ENCODE data around the gene ECHS1. TPM values are rescaled to one million over a fixed set of nuclear protein-coding genes. Genes with fewer than 3 reads are reported as not detected.

Gene ECHS1
- total RNA-seq, 1 experiment from 2014 or later, result 90.7 TPM

DNA sequence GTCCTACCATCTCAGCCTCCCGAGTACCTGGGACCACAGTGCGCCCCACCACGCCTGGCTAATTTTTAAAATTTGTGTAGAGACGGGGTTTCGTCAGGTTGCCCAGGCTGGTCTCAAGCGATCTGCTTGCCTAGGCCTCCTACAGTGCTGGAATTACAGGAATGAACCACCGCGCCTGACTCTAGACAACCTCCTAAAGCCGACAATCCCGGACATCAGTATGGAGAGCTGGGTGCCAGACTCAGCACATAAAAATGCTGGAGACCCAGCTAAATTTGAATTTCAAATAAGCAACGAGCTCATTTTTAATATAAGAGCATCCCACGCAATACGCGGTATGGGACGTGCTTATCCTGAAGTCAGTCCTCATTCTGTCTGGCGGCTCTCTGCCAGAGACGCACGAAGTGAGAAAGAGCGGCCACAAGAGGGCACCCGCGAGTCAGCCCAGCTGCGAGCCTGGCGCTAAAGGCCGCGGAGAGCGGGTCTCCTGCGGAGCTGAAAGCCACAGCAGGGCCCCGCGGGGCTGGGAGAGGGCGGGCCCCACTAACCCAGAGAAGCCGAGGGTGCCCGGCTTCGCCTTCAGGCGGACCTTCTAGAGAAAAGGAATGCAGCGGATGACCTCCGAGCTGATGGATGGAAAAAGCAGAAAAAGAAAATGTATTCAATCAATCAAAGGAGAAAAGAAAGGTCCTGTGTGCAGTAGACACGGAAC is 43.5 kb downstream of the ECHS1 start:
- no TSS peak for BruUV-seq (replicated peaks)
- H2AFZ ChIP-seq, result 0 out of 2 replicates have a peak overlapping the region, but pooled peaks have one; percentile 58
- ChIA-PET POLR2A (ENCODE audit: unreplicated experiment) (no interaction called here), CTCF (interaction anchor here (0.9 to 1.2 kb wide), 2 partner anchors 16 to 24 kb away, joined by 3 to 6 read pairs; no protein-coding TSS in a partner anchor)
- H3K27me3 ChIP-seq (ENCODE audit: insufficient read depth, low read depth), result peaks cover 15% of the 10 kb centered on the region
- H3F3A ChIP-seq (ENCODE audit: insufficient read depth, low read depth), result no peaks in the 10 kb centered on the region
- peak; percentile 54 to 73 for DNase-seq
- H3K27ac ChIP-seq, result no peak overlapping the region
- H3K9me3 ChIP-seq (ENCODE audit: insufficient read depth, low read depth), result no peaks in the 10 kb centered on the region
- H3K4me1 ChIP-seq (replicated peaks; ENCODE audit: insufficient read depth), result no peaks in the 10 kb centered on the region
- no peak for TF ChIP-seq EZH2 (IDR thresholded peaks at IDR 0.05; ENCODE audit: low read depth)
- TF ChIP-seq, protein P1, sequence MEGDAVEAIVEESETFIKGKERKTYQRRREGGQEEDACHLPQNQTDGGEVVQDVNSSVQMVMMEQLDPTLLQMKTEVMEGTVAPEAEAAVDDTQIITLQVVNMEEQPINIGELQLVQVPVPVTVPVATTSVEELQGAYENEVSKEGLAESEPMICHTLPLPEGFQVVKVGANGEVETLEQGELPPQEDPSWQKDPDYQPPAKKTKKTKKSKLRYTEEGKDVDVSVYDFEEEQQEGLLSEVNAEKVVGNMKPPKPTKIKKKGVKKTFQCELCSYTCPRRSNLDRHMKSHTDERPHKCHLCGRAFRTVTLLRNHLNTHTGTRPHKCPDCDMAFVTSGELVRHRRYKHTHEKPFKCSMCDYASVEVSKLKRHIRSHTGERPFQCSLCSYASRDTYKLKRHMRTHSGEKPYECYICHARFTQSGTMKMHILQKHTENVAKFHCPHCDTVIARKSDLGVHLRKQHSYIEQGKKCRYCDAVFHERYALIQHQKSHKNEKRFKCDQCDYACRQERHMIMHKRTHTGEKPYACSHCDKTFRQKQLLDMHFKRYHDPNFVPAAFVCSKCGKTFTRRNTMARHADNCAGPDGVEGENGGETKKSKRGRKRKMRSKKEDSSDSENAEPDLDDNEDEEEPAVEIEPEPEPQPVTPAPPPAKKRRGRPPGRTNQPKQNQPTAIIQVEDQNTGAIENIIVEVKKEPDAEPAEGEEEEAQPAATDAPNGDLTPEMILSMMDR (conservative IDR thresholded peaks at IDR 0.05), result peak; percentile 90
- no peaks in the 10 kb centered on the region for H3K36me3 ChIP-seq (ENCODE audit: low read depth)
- intact Hi-C loops (cut with micrococcal nuclease; ENCODE audit: unreplicated experiment), result loop anchor here (10.0 kb wide), 3 partner anchors 65 to 425 kb away; partner anchors contain the start of genes CYP2E1 and MTG1
- peak overlapping the region; percentile 45; the same call in 1 of the 2 replicates for H3K4me3 ChIP-seq
- H3K4me2 ChIP-seq, result peak overlapping the region; percentile 83
- no peaks in the 10 kb centered on the region for H3K79me2 ChIP-seq (ENCODE audit: low read depth)
- no peaks in the 10 kb centered on the region for H4K20me1 ChIP-seq (ENCODE audit: insufficient read depth)
- no peaks in the 10 kb centered on the region for H3K9me2 ChIP-seq (ENCODE audit: insufficient read depth)

DNA sequence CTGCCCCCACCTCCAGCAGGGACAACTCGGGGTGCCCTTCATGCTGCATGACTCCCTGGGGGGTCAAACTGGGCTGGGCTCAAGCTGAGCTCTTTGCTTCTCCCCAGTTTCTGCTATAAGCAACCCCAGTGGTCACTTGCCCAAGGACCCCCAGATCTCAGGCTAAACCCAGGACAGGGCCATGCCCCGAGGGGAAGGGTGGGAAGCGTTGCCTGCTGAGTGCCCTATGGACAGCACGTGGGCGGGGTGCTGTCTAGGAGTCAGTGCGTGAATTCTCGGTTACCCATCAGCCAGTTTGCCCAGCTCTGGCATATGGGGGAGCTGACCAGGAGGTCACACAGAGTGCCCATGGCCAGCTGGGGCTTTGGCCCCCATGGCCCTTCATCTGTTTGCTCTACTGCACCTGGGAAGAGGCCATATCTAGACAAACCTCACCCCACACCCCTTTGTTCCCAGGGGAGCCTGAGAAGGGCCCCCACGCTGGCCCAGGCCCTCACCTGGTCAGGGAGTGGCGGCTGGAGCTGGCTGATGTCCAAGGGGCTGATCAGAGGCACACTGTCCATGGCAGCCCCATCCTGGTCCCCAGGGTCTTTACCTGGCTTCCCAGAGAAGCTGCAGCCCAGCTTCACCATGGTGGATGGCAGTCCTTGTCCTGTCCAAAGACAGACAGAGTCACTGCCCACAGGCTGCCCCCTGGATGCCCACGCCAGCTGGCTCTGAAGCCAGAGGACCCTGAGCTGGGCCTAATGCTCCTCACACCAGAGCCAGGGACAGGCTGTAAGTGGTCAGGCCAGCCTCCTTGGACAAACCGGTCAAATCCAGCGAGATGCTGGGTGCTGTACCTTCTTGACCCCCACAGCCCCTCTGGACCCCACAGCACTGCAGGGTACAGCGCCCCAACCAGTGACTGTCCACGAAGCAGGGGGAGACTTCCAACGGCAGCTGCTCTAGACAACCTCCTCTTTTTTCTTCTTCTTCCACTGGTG is 44.5 kb downstream of the ECHS1 start:
- no peak for DNase-seq
- ChIA-PET POLR2A (ENCODE audit: unreplicated experiment) (no interaction called here), CTCF (interaction anchor here (1.2 kb wide), 1 partner anchor 25 kb away, joined by 6 read pairs; no protein-coding TSS in a partner anchor)
- Histone ChIP-seq H3K79me2 (ENCODE audit: low read depth) (no peaks in the 10 kb centered on the region), H2AFZ (no peak overlapping the region), H3K4me2 (peak overlapping the region; percentile 83; the same call in 1 of the 2 replicates), H3K27me3 (ENCODE audit: insufficient read depth, low read depth) (peaks cover 15% of the 10 kb centered on the region), H3K4me1 (replicated peaks; ENCODE audit: insufficient read depth) (no peaks in the 10 kb centered on the region), H3K9me2 (ENCODE audit: insufficient read depth) (no peaks in the 10 kb centered on the region), H4K20me1 (ENCODE audit: insufficient read depth) (no peaks in the 10 kb centered on the region), H3K9me3 (ENCODE audit: insufficient read depth, low read depth) (no peaks in the 10 kb centered on the region), H3K36me3 (ENCODE audit: low read depth) (no peaks in the 10 kb centered on the region), H3K4me3 (no peak overlapping the region), H3K27ac (no peak overlapping the region), H3F3A (ENCODE audit: insufficient read depth, low read depth) (no peaks in the 10 kb centered on the region)
- no peak for TF ChIP-seq EZH2 (IDR thresholded peaks at IDR 0.05; ENCODE audit: low read depth)
- TF ChIP-seq, protein P1 (conservative IDR thresholded peaks at IDR 0.05), result no peak
- no TSS peak for BruUV-seq (replicated peaks)
- intact Hi-C loops (cut with micrococcal nuclease; ENCODE audit: unreplicated experiment), result loop anchor here (10.0 kb wide), 3 partner anchors 66 to 424 kb away; partner anchors contain the start of genes CYP2E1 and MTG1
